Measurements from ENCODE around the gene GTF3C2. TPM values are rescaled to one million over a fixed set of nuclear protein-coding genes. Genes with fewer than 3 reads are reported as not detected.

The GTF3C2 gene
- total and polyA plus RNA-seq, 2 of the 13 experiments (the other 11 are each of a cell fraction or from before 2014, with no cell fraction given), result 77.5 to 130 TPM

DNA sequence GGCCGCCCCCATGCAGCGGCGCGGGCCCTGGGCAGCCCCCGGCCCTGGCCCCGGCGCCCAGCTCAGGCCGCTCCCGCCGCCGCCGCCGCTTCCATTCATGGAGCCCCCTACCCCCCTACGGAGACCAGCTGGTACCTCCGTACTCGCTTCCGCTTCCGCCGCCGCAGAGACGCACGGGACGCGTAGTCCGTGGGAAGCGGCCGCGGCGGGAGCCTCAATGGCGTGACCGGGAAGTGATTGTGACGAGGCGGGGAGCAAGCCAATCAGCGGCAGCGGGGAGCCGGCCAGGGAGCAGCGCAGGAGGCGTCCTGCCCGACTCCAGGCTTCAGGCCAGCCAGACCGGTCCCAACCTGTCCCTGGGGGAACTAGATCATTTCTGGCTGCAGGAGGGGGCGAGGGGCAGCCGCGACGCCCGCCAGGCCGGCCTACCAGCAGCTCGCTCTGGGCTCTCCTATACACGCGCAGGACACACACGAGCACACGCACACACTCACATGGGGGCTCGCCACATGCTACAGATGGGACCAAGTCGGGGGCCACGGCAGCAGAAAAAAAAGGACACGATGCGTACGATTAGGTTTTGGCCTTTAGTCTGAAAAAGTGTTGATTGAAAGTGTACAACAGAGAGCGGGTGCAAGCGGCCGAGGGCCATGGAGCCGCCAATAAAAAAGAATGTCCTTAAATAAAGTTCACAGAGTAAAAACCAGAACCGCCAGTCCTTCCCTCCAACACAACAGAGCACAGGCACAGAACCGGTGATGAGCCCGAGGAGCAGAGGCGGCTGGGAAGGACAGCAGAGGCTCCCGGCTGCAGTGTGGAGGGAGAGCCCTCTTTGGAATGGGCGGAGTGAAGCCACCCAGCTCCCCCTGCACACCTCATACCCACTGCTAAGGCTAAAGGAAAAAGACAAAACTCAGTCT is 24.3 kb upstream of the GTF3C2 start, which contains the start of gene ZNF513 (continued):
- TF ChIP-seq ZNF235 (CRISPR knock-in tag; IDR thresholded peaks at IDR 0.05; ENCODE audit: borderline replicate concordance), result no peak
- TF ChIP-seq, protein P1, sequence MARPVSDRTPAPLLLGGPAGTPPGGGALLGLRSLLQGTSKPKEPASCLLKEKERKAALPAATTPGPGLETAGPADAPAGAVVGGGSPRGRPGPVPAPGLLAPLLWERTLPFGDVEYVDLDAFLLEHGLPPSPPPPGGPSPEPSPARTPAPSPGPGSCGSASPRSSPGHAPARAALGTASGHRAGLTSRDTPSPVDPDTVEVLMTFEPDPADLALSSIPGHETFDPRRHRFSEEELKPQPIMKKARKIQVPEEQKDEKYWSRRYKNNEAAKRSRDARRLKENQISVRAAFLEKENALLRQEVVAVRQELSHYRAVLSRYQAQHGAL (CRISPR knock-in tag; IDR thresholded peaks at IDR 0.05; ENCODE audit: not compliant biosample characterization), result no peak
- no peak for TF ChIP-seq RFX5 (IDR thresholded peaks at IDR 0.05; ENCODE audit: low read depth, low read length)
- TF ChIP-seq, protein P2, sequence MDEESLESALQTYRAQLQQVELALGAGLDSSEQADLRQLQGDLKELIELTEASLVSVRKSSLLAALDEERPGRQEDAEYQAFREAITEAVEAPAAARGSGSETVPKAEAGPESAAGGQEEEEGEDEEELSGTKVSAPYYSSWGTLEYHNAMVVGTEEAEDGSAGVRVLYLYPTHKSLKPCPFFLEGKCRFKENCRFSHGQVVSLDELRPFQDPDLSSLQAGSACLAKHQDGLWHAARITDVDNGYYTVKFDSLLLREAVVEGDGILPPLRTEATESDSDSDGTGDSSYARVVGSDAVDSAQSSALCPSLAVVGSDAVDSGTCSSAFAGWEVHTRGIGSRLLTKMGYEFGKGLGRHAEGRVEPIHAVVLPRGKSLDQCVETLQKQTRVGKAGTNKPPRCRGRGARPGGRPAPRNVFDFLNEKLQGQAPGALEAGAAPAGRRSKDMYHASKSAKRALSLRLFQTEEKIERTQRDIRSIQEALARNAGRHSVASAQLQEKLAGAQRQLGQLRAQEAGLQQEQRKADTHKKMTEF (CRISPR knock-in tag; IDR thresholded peaks at IDR 0.05), result no peak
- peak; percentile 68; the same call in 1 of the 2 replicates for TF ChIP-seq POLR2G (IDR thresholded peaks at IDR 0.05; ENCODE audit: low read depth, low read length)
- no peak for TF ChIP-seq MEIS2 (CRISPR knock-in tag; IDR thresholded peaks at IDR 0.05)
- TF ChIP-seq, protein P3, sequence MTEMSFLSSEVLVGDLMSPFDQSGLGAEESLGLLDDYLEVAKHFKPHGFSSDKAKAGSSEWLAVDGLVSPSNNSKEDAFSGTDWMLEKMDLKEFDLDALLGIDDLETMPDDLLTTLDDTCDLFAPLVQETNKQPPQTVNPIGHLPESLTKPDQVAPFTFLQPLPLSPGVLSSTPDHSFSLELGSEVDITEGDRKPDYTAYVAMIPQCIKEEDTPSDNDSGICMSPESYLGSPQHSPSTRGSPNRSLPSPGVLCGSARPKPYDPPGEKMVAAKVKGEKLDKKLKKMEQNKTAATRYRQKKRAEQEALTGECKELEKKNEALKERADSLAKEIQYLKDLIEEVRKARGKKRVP (CRISPR knock-in tag; IDR thresholded peaks at IDR 0.05), result no peak
- no peak for TF ChIP-seq NFE2 (CRISPR knock-in tag; IDR thresholded peaks at IDR 0.05)
- TF ChIP-seq ZNF550 (CRISPR knock-in tag; IDR thresholded peaks at IDR 0.05; ENCODE audit: borderline replicate concordance), result peak; percentile 30; the same call in 1 of the 2 replicates
- TF ChIP-seq, protein P4, sequence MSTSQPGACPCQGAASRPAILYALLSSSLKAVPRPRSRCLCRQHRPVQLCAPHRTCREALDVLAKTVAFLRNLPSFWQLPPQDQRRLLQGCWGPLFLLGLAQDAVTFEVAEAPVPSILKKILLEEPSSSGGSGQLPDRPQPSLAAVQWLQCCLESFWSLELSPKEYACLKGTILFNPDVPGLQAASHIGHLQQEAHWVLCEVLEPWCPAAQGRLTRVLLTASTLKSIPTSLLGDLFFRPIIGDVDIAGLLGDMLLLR (CRISPR knock-in tag; IDR thresholded peaks at IDR 0.05), result 0 out of 2 replicates have a peak, but pooled peaks have one; percentile 55
- TF ChIP-seq, protein P5, sequence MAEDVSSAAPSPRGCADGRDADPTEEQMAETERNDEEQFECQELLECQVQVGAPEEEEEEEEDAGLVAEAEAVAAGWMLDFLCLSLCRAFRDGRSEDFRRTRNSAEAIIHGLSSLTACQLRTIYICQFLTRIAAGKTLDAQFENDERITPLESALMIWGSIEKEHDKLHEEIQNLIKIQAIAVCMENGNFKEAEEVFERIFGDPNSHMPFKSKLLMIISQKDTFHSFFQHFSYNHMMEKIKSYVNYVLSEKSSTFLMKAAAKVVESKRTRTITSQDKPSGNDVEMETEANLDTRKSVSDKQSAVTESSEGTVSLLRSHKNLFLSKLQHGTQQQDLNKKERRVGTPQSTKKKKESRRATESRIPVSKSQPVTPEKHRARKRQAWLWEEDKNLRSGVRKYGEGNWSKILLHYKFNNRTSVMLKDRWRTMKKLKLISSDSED (CRISPR knock-in tag; IDR thresholded peaks at IDR 0.05), result no peak
- no peak for TF ChIP-seq PITX1 (CRISPR knock-in tag; IDR thresholded peaks at IDR 0.05)
- no peak for TF ChIP-seq ZNF572 (CRISPR knock-in tag; IDR thresholded peaks at IDR 0.05)
- TF ChIP-seq ZNF207 (IDR thresholded peaks at IDR 0.05; ENCODE audit: borderline replicate concordance), result no peak
- TF ChIP-seq, protein P6, sequence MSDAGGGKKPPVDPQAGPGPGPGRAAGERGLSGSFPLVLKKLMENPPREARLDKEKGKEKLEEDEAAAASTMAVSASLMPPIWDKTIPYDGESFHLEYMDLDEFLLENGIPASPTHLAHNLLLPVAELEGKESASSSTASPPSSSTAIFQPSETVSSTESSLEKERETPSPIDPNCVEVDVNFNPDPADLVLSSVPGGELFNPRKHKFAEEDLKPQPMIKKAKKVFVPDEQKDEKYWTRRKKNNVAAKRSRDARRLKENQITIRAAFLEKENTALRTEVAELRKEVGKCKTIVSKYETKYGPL (CRISPR knock-in tag; IDR thresholded peaks at IDR 0.05), result no peak
- no peak for TF ChIP-seq ZNF652 (CRISPR knock-in tag; IDR thresholded peaks at IDR 0.05; ENCODE audit: borderline replicate concordance, low read depth)
- no peak for TF ChIP-seq ZNF33B (CRISPR knock-in tag; IDR thresholded peaks at IDR 0.05)
- TF ChIP-seq SIN3B (IDR thresholded peaks at IDR 0.05; ENCODE audit: low read length), result no peak
- no peak for TF ChIP-seq RFX1 (IDR thresholded peaks at IDR 0.05)
- no peak for TF ChIP-seq SMARCC2 (IDR thresholded peaks at IDR 0.05)
- peak; percentile 61; the same call in 1 of the 2 replicates for TF ChIP-seq ZNF768 (CRISPR knock-in tag; IDR thresholded peaks at IDR 0.05)
- TF ChIP-seq CEBPG (CRISPR knock-in tag; IDR thresholded peaks at IDR 0.05), result no peak
- TF ChIP-seq ZNF24 (IDR thresholded peaks at IDR 0.05), result no peak
- no peak for TF ChIP-seq ZBTB20 (CRISPR knock-in tag; IDR thresholded peaks at IDR 0.05; ENCODE audit: borderline replicate concordance, low read depth)
- no peak for TF ChIP-seq GPN1 (CRISPR knock-in tag; IDR thresholded peaks at IDR 0.05; ENCODE audit: borderline replicate concordance)
